GM12865 (cell line): ENCODE data around the gene VWA3B.
A peak's percentile ranks its signal among the peaks of the same experiment; 100 is the strongest.

Source experiments
- DNase-seq: peaks from one replicate; pipeline ENCODE4 v3.0.0; 2010; ENCODE audit warnings: low read depth
- H3K4me3 ChIP-seq: 2 replicates; pipeline ENCODE4 v1.5.1; 2011; ENCODE audit warnings: mild to moderate bottlenecking, low read depth, low read length, control low read depth
- CTCF ChIP-seq: IDR thresholded peaks from 2 replicates; pipeline ENCODE4 v1.5.1; 2011; ENCODE audit warnings: low read length, control low read depth, low read depth, inconsistent platforms; ENCODE audit not compliant: insufficient read depth; ENCODE audit errors: missing control alignments

VWA3B gene

GRCh38 chr2:98245491-98245890 lies 158.5 kb downstream of the VWA3B start:
- no peak overlapping the region for H3K4me3 ChIP-seq
- no peak for TF ChIP-seq CTCF
- no peak for DNase-seq

- H3K4me3 ChIP-seq, result no peak overlapping the region
- no peak for TF ChIP-seq CTCF
These were observed 160.4 kb downstream of the VWA3B start for GRCh38 chr2:98247383-98247782.

GRCh38 chr2:98252038-98252773 lies 165.2 kb downstream of the VWA3B start:
- TF ChIP-seq CTCF, result no peak
- no peak overlapping the region for H3K4me3 ChIP-seq
- DNase-seq, result peak; percentile 11

More at GRCh38 chr2:98247383-98247782, 160.4 kb downstream of the VWA3B start:
- no peak for DNase-seq

GRCh38 chr2:98253461-98254070 lies 166.6 kb downstream of the VWA3B start:
- TF ChIP-seq CTCF, result no peak
- no peak overlapping the region for H3K4me3 ChIP-seq
- no peak for DNase-seq

- H3K4me3 ChIP-seq, result no peak overlapping the region
- no peak for TF ChIP-seq CTCF
- no peak for DNase-seq
These were observed 167.6 kb downstream of the VWA3B start for GRCh38 chr2:98254504-98255059.

- TF ChIP-seq CTCF, result no peak
- DNase-seq, result no peak
- no peak overlapping the region for H3K4me3 ChIP-seq
These were observed 171.9 kb downstream of the VWA3B start for GRCh38 chr2:98258906-98259305.
